Measurements from ENCODE around the gene ARL15. TPM values are rescaled to one million over a fixed set of nuclear protein-coding genes. Genes with fewer than 3 reads are reported as not detected.

The ARL15 gene
- total RNA-seq, 4 donors from 2014 or later, result 19.9 to 57.0 (median 36.9) TPM

- Histone ChIP-seq H3K27ac (no peak overlapping the region), H3K9me3 (no peaks in the 10 kb centered on the region), H3K4me1 (peaks cover 6% of the 10 kb centered on the region), H3K36me3 (no peaks in the 10 kb centered on the region), H3K4me3 (no peak overlapping the region), H3K27me3 (no peaks in the 10 kb centered on the region)
- WGBS, result 96% methylated on average over 1 of the region's 1 CpG
- DNase-seq (ENCODE audit: low spot score in 2 of 2), result no peak
- TF ChIP-seq POLR2AphosphoS5 (IDR thresholded peaks at IDR 0.05), result no peak
- TF ChIP-seq CTCF (IDR thresholded peaks at IDR 0.05), result no peak
- TF ChIP-seq EP300 (IDR thresholded peaks at IDR 0.05), result no peak
- no peak for TF ChIP-seq POLR2A (IDR thresholded peaks at IDR 0.05)
Measured at GRCh38 chr5:54276048-54276447, 34.3 kb downstream of the ARL15 start.

GRCh38 chr5:54275361-54275760, 35.0 kb downstream of the ARL15 start:
- WGBS, result 81% methylated on average over 4 of the region's 4 CpGs
- no peak overlapping the region for H3K27ac ChIP-seq
- peaks cover 6% of the 10 kb centered on the region for H3K4me1 ChIP-seq
- no peak overlapping the region for H3K4me3 ChIP-seq
- H3K9me3 ChIP-seq, result no peaks in the 10 kb centered on the region
- H3K36me3 ChIP-seq, result no peaks in the 10 kb centered on the region
- no peak for DNase-seq (ENCODE audit: low spot score in 2 of 2)
- H3K27me3 ChIP-seq, result no peaks in the 10 kb centered on the region
- TF ChIP-seq POLR2A (IDR thresholded peaks at IDR 0.05) (no peak), EP300 (IDR thresholded peaks at IDR 0.05) (no peak), CTCF (IDR thresholded peaks at IDR 0.05) (no peak), POLR2AphosphoS5 (IDR thresholded peaks at IDR 0.05) (no peak)

- TF ChIP-seq EP300 (IDR thresholded peaks at IDR 0.05) (no peak), CTCF (IDR thresholded peaks at IDR 0.05) (no peak), POLR2AphosphoS5 (IDR thresholded peaks at IDR 0.05) (no peak), POLR2A (IDR thresholded peaks at IDR 0.05) (no peak)
- no peak for DNase-seq (ENCODE audit: low spot score in 2 of 2)
- H3K4me1 ChIP-seq, result peaks cover 6% of the 10 kb centered on the region
- no peak overlapping the region for H3K4me3 ChIP-seq
- no peaks in the 10 kb centered on the region for H3K36me3 ChIP-seq
- H3K27ac ChIP-seq, result no peak overlapping the region
- H3K27me3 ChIP-seq, result no peaks in the 10 kb centered on the region
- WGBS, result 100% methylated on average over 2 of the region's 2 CpGs
- no peaks in the 10 kb centered on the region for H3K9me3 ChIP-seq
Measured at GRCh38 chr5:54274944-54275343, 35.4 kb downstream of the ARL15 start.

- no peak for DNase-seq (ENCODE audit: low spot score in 2 of 2)
- Histone ChIP-seq H3K4me3 (no peak overlapping the region), H3K27me3 (no peaks in the 10 kb centered on the region), H3K36me3 (no peaks in the 10 kb centered on the region), H3K27ac (no peak overlapping the region), H3K9me3 (no peaks in the 10 kb centered on the region), H3K4me1 (peaks cover 5% of the 10 kb centered on the region)
- TF ChIP-seq CTCF (IDR thresholded peaks at IDR 0.05), result no peak
- TF ChIP-seq POLR2AphosphoS5 (IDR thresholded peaks at IDR 0.05), result no peak
- TF ChIP-seq POLR2A (IDR thresholded peaks at IDR 0.05), result no peak
- TF ChIP-seq EP300 (IDR thresholded peaks at IDR 0.05), result no peak
- 90% methylated on average over 6 of the region's 6 CpGs for WGBS
Measured at GRCh38 chr5:54273715-54274114, 36.7 kb downstream of the ARL15 start.

- Histone ChIP-seq H3K4me1 (no peaks in the 10 kb centered on the region), H3K27me3 (no peaks in the 10 kb centered on the region), H3K9me3 (no peaks in the 10 kb centered on the region), H3K4me3 (no peak overlapping the region), H3K27ac (no peak overlapping the region), H3K36me3 (no peaks in the 10 kb centered on the region)
- 93% methylated on average over 1 of the region's 1 CpG for WGBS
- no peak for TF ChIP-seq POLR2A (IDR thresholded peaks at IDR 0.05)
- no peak for DNase-seq (ENCODE audit: low spot score in 2 of 2)
Measured at GRCh38 chr5:54272746-54273145, 37.6 kb downstream of the ARL15 start.

DNA sequence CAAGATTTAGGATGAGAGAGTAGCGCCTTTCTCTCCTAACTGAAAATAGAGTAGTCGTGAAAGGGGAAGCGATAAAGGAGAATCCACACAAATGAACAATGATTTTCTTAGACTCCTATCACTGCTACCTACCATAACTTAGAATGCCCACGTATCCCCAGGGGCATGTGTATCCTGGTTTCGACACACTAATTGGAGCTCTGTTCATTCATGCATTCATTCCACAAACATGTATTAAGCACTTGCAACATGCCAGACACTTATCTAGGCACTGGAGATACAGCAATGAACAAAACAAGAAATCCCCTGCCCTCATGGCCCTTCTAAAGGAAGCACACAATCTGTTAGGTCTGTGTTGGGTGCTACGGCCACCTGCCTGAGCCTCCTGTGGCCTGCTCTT, 40.0 kb downstream of the ARL15 start:
- no peak for DNase-seq (ENCODE audit: low spot score in 2 of 2)

More for the DNA sequence above, 40.0 kb downstream of the ARL15 start:
- no peaks in the 10 kb centered on the region for H3K27me3 ChIP-seq
- H3K27ac ChIP-seq, result no peak overlapping the region
- no peaks in the 10 kb centered on the region for H3K9me3 ChIP-seq
- TF ChIP-seq POLR2AphosphoS5 (IDR thresholded peaks at IDR 0.05) (no peak), POLR2A (IDR thresholded peaks at IDR 0.05) (no peak), CTCF (IDR thresholded peaks at IDR 0.05) (no peak), EP300 (IDR thresholded peaks at IDR 0.05) (no peak)
- no peak overlapping the region for H3K4me3 ChIP-seq
- no peaks in the 10 kb centered on the region for H3K36me3 ChIP-seq
- 73% methylated on average over 6 of the region's 6 CpGs for WGBS
- H3K4me1 ChIP-seq, result no peaks in the 10 kb centered on the region
